CD4-positive, alpha-beta T cell treated with Interleukin-1 beta for 1 hour (primary cell): Measurements from ENCODE around the gene CCR7.

Experiments
- DNase-seq, 2 donors: peaks; one replicate each; pipeline ENCODE4 v3.0.0-alpha.2; 2020 to 2022

Gene CCR7

DNA sequence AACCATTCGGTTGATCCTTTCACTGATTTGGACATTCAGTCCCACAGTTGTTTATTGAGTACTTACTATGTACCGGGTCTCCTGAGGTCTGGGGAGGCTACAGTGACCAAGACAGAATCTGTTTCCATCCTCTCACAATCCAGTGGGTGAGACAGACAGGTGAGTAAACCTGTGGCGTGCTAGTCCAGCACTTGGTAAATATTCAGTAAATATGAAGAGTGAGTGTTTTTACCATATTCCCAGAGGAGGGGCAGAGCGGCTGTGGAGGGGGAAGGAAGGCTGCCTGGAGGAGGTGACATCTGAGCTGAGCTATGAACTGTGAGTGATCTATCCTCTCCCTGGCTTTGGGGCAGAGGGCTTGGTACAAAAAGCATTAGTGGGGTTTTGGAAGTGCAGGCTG is 31.4 kb downstream of the CCR7 start:
- no peak for DNase-seq

DNA sequence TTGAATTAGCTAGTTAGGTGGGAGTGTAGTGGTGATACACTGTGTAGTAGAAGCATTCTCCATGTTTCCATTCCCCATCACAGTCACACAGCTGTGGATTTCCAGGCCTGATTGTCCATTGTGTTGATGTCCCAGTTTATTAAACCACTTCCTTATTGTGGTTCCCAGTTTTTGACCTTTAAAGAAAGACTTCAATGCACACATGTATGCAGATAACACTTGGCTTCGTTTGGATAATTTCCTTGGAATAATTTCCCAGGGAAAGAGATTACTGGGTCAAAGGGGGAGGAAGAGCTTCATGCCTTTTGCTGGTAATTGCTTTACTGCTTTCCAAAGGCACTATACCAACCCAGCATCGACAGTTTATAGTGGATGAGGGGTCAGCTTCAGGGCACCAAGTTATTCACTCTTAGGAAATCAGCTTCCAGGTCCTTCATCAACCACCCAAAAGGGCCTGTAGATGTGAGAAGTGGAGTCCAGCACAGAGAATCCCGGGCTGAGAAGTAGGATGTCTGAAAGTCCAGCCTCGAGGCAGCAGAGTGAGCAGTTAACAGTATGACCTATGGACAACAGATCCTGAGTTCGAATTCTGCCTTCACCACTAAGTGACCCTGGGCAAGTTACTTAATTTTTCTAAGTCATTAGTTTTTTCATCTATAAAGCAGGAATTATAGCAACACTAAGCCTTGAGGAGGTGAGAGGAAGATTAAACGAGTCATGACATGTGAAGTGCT is 32.6 kb downstream of the CCR7 start:
- DNase-seq = no peak

DNA sequence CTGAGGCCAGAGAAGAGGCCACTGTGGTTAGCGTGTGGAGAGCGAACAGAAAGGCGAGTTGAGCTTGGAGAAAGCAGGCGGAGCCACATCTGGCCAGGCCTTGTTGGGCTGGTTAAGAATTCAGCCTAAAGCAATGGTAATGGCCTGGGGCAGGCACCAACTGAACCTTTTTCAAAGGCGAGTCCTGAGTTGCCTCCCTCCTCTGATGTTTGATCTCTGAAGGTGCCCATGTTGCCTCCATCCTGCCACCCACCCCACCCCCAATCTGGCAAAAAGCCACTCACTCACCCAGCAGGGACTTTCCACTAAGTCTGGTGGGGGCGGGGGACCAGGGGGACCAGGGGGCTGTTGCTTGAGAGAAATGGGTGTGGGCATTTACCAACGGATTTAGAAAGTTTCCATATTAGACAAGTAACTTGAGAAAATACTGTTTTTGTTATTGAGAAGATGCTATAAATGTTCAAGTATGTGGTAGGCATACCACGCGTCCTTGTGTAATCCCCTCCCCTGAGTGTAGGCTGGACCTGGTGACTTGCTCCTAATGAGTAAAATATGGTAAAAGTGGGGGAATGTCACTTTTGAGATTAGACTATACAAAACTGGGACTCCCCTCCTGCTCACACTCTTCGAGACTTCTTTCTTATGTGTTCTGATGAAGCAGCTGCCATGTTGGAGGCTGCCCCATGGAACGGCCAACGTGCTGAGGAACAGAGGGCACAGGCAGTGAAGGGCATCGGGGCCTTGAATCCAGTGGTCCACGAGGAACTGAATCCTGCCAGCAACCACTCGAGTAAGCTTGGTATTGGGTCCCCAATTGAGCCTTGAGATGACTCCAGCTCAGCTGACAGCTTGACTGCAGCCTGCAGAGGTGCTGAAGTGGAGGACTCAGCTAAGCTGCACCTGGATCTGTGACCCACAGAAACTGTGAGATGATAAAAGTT is 34.0 kb downstream of the CCR7 start:
- peak; percentile 80 for DNase-seq

DNA sequence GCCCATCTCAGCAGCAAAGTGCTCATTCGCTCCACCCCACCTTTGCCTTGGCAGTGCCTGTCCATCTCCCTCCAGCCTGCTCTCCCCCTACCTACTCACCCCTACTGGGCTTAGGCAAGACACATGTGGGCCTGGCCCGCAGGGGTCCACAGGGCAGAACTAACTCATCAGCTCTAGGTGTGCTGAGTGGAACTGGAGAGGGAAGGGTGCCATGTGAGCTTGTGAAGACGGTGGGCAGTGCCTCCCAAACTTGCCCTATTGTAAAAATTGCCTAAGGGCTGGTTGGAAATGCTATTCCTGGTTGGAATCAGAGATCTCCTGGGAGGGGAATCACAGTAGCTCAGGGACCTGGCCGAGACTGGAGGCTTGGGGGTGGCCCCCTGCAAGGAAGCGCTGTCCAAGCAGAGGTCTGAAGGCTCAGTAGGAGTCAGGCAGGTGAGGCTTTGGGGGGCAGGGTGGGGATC is 34.7 kb downstream of the CCR7 start:
- no peak for DNase-seq

GRCh38 chr17:40529991-40530390 is 35.3 kb downstream of the CCR7 start:
- DNase-seq = no peak

DNA sequence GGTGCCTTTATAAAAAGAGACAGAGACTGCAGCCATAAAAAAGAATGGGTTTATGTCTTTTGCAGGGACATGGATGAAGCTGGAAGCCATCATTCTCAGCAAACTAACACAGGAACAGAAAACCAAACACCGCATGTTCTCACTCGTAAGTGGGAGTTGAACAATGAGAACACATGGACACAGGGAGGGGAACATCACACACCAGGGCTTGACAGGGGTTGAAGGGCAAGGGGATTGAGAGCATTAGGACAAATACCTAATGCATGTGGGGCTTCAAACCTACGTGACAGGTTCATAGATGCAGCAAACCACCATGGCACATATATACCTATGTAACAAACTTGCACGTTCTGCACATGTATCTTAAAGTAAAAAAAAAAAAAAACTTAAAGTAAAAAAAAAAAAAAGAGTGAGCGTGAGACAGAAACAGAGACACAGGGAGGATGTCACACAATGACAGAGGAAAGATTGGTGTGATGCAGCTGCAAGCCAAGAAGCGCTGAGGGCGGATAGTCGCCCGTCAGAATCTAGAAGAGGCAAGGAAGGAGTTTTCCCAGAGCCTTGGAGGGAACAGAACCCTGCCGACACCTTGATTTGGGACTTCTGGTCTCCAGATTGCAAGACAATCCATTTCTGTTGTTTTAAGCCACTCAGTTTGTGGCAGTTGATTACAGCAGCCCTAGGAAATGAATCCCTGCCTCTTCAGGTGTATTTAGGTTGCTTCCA is 36.4 kb downstream of the CCR7 start:
- peak in 1 of 2 donors; percentile 43 for DNase-seq

GRCh38 chr17:40526668-40527067 is 38.6 kb downstream of the CCR7 start:
- DNase-seq = no peak

GRCh38 chr17:40525294-40525693 is 40.0 kb downstream of the CCR7 start:
- no peak for DNase-seq

GRCh38 chr17:40524243-40524965 is 40.9 kb downstream of the CCR7 start:
- DNase-seq = no peak

- no peak for DNase-seq
Measured at GRCh38 chr17:40522961-40523310, 42.3 kb downstream of the CCR7 start.

DNA sequence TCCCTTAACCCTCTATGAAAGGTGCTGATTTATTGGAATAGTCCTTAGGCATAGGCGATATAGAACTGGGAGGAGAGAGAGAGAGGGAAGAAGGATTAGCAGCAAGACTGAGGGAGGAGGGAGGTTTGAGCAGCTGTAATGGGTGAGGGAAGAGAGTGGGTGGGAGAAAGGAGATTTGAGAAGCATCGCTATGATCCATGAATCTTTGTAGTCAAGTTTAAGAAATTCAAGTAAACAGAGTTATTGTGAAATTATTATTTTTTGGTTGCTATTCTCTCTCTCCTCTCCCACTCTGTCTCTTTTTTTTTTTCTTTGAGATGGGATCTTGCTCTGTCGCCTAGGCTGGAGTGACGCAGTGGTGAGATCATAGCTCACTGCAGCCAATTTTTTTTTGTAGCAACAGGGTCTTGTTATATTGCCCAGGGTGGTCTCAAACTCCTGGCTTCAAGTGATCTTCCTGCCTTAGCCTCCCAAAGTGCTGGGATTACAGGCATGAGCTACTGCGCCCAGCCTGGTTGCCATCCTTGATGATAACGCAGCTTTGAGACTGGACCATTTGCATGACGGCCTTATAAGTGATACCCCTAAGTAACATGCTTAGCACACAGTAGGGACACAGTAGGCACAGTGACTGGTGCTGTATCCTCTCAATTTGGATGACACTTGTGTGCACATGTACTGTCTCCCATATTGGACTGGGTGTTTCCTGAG is 42.9 kb downstream of the CCR7 start:
- no peak for DNase-seq

DNA sequence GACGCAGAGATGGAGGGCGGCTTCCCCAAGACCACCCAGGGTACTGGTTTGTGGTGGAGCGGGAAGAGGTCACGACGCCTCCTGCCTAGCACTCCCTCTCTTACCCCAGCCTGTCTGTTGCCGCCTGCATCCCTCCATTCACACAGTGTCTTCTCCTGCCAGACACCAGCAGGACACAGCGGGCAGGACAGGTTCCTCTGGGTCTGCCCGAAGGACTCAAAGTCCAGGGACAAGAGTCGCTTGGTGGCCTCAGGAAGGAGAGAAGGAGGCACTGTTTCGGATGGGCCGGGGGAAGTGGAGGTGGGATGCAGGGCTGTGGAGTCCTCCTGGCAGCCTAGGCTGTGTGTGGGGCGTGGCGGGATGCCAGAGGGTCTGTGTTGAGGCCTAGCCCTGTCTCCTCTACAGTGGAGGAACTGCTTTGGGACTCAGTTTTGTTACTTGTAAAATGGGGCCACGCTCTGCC is 44.2 kb downstream of the CCR7 start:
- DNase-seq = no peak

DNA sequence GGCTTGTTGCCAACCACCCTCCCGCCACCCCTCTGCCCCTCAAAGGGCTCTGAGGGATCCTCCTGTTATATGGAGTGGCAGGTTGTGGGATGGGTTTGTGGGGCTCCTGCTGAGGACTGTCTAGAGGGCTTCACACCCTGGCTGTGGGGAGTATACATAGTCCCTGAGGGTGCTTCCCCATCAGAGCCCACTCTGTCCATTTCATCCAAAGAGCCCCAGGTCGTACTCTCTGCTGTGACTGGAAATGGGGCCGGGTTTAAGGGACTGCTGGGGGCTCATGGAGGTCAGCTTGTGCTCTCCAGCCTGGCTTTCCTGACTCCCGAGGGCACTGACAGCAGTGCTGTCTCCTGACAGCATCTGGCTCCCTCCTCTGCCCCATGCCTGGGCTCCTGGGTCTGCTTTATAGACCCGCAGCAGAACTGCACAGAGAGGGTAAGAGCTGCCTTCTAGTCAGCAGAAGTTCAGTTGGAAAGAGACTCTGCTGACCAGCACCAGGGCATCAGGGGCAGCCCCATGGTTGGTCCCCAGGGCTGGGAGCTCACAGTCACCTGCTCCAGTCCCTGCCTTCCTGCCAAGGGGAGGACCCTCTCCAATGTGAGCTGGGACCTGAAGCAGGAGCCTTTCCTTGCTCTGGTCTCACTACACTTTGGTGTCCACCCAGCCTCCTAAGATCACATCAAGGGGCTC is 46.0 kb downstream of the CCR7 start:
- no peak for DNase-seq

- DNase-seq = no peak
Measured at GRCh38 chr17:40518401-40519088, 46.7 kb downstream of the CCR7 start.

DNA sequence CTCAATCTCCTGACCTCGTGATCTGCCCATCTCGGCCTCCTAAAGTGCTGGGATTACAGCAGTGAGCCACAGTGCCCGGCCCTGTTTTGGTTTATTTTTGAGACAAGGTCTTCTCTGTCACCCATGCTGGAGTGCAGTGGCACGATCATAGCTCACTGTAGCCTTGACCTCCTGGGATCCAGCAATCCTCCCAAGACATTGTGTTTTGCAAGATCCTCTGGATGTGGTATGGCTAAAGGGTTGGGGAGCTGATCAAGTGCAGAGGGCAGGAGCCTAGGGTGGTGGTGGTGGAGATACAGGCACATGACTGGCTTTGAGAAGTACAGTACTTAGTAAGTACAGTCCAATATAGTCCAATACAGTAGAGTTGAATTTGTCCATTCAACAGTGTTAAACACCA is 47.3 kb downstream of the CCR7 start:
- no peak for DNase-seq

DNA sequence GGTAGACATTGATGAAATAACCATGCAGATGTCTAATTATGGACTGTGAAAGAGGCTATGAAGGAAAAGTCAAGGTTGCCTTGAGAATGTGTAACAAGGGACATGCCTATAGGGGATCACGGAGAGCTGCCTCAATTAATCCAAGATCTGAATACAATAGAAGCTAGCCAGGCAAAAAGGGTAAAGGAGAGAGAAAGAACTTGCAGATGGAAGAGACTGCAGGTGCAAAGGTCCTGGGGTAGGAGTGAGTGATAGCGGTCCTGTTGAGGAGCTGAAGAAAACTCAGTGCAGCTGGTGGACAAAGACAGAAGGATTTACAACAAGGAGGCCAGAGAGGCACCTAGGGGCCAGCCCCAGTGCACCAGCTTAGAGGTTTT is 48.0 kb downstream of the CCR7 start:
- no peak for DNase-seq

- DNase-seq = peak; percentile 71 to 81
Measured at GRCh38 chr17:40516581-40517285, 48.5 kb downstream of the CCR7 start.

GRCh38 chr17:40515491-40516041 is 49.7 kb downstream of the CCR7 start:
- DNase-seq = peak; percentile 35 to 55

DNA sequence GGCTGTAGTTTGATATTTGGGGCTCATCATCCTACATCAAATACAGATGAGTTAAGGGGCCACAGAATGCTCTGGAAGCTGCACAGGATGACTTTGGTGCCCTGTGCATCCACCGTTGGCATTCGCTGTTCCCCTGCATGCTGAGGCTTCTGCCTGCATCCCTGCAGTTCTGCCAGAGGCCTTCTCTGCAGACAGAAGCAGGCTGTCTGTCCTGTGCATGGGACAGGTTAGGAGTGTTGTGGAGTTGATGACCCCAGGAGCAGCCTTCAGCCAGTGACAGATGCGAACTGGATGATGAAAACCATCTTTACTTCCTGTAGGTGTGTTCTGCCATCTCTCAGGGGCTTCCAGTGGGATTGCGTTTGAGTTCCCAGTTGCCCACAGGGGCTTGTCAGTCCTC is 50.3 kb downstream of the CCR7 start:
- no peak for DNase-seq
